HEK293 (cell line): Measurements from ENCODE around the gene ARHGAP33.

Experiments used
- GLIS2 ChIP-seq: fragments of 450-650 bp; formaldehyde crosslinking; IDR thresholded peaks from 2 replicates; pipeline ENCODE4 v1.5.1; 2016; ENCODE audit warnings: missing biosample characterization, missing genetic modification characterization
- WT1 ChIP-seq: fragments of 450-650 bp; formaldehyde crosslinking; IDR thresholded peaks from 2 replicates; pipeline ENCODE4 v1.5.1; 2016; ENCODE audit warnings: missing biosample characterization, missing genetic modification characterization
- ZBTB48 ChIP-seq: fragments of 450-650 bp; formaldehyde crosslinking; IDR thresholded peaks from 2 replicates; pipeline ENCODE4 v1.5.1; 2016; ENCODE audit warnings: missing biosample characterization, missing genetic modification characterization
- ZNF10 ChIP-seq: fragments of 450-650 bp; formaldehyde crosslinking; IDR thresholded peaks from 2 replicates; pipeline ENCODE4 v1.5.1; 2017; ENCODE audit warnings: missing biosample characterization, missing genetic modification characterization
- ZNF146 ChIP-seq: fragments of 450-650 bp; formaldehyde crosslinking; IDR thresholded peaks from 2 replicates; pipeline ENCODE4 v1.5.1; 2016; ENCODE audit warnings: missing biosample characterization, missing genetic modification characterization
- ZNF16 ChIP-seq: fragments of 450-650 bp; formaldehyde crosslinking; IDR thresholded peaks from 2 replicates; pipeline ENCODE4 v1.5.1; 2016; ENCODE audit warnings: low read depth, missing biosample characterization, missing genetic modification characterization
- ZNF174 ChIP-seq: fragments of 450-650 bp; formaldehyde crosslinking; IDR thresholded peaks from 2 replicates; pipeline ENCODE4 v1.5.0; 2017; ENCODE audit warnings: missing biosample characterization, mild to moderate bottlenecking, missing genetic modification characterization
- ZNF175 ChIP-seq: fragments of 450-650 bp; formaldehyde crosslinking; IDR thresholded peaks from 2 replicates; pipeline ENCODE4 v1.5.1; 2016; ENCODE audit warnings: missing biosample characterization, missing genetic modification characterization
- ZNF423 ChIP-seq: fragments of 450-650 bp; formaldehyde crosslinking; IDR thresholded peaks from 2 replicates; pipeline ENCODE4 v1.5.1; 2016; ENCODE audit warnings: missing biosample characterization, missing genetic modification characterization
- ZNF549 ChIP-seq: fragments of 450-650 bp; IDR thresholded peaks from 2 replicates; pipeline ENCODE4 v1.5.1; 2018; ENCODE audit warnings: missing biosample characterization, missing genetic modification characterization, mild to moderate bottlenecking, inconsistent platforms, moderate library complexity
- ZNF585B ChIP-seq: fragments of 450-650 bp; formaldehyde crosslinking; IDR thresholded peaks from 2 replicates; pipeline ENCODE4 v1.5.1; 2016; ENCODE audit warnings: missing biosample characterization, missing genetic modification characterization
- ZNF747 ChIP-seq: fragments of 450-650 bp; formaldehyde crosslinking; IDR thresholded peaks from 2 replicates; pipeline ENCODE4 v1.5.1; 2016; ENCODE audit warnings: missing biosample characterization, missing genetic modification characterization
- ZNF830 ChIP-seq: fragments of 450-650 bp; IDR thresholded peaks from 2 replicates; pipeline ENCODE4 v1.5.0; 2018; ENCODE audit warnings: missing biosample characterization, missing genetic modification characterization, low read depth, mild to moderate bottlenecking, moderate library complexity
- TF ChIP-seq, protein P1 (sequence below): fragments of 450-650 bp; formaldehyde crosslinking; IDR thresholded peaks from 2 replicates; pipeline ENCODE4 v1.5.0; 2017; ENCODE audit warnings: missing biosample characterization, missing genetic modification characterization, borderline replicate concordance
- TF ChIP-seq, protein P2 (sequence below): fragments of 450-650 bp; formaldehyde crosslinking; optimal IDR thresholded peaks from 2 replicates; pipeline ENCODE3; 2016; ENCODE audit warnings: missing biosample characterization, mild to moderate bottlenecking, missing genetic modification characterization
- TF ChIP-seq, protein P3 (sequence below): fragments of 450-650 bp; formaldehyde crosslinking; conservative IDR thresholded peaks from 2 replicates; pipeline ENCODE4 v1.5.1; 2016; ENCODE audit warnings: low read depth, missing biosample characterization, missing genetic modification characterization
- TF ChIP-seq, protein P4 (sequence below): fragments of 450-650 bp; formaldehyde crosslinking; IDR thresholded peaks from 2 replicates; pipeline ENCODE4 v1.5.1; 2016; ENCODE audit warnings: missing biosample characterization, missing genetic modification characterization
- TF ChIP-seq, protein P5 (sequence below): fragments of 450-650 bp; formaldehyde crosslinking; IDR thresholded peaks from 2 replicates; pipeline ENCODE4 v1.5.1; 2016; ENCODE audit warnings: missing biosample characterization, missing genetic modification characterization
- TF ChIP-seq, protein P6 (sequence below): fragments of 450-650 bp; formaldehyde crosslinking; IDR thresholded peaks from 2 replicates; pipeline ENCODE4 v1.5.1; 2016; ENCODE audit warnings: missing biosample characterization, missing genetic modification characterization, borderline replicate concordance

Gene ARHGAP33

DNA sequence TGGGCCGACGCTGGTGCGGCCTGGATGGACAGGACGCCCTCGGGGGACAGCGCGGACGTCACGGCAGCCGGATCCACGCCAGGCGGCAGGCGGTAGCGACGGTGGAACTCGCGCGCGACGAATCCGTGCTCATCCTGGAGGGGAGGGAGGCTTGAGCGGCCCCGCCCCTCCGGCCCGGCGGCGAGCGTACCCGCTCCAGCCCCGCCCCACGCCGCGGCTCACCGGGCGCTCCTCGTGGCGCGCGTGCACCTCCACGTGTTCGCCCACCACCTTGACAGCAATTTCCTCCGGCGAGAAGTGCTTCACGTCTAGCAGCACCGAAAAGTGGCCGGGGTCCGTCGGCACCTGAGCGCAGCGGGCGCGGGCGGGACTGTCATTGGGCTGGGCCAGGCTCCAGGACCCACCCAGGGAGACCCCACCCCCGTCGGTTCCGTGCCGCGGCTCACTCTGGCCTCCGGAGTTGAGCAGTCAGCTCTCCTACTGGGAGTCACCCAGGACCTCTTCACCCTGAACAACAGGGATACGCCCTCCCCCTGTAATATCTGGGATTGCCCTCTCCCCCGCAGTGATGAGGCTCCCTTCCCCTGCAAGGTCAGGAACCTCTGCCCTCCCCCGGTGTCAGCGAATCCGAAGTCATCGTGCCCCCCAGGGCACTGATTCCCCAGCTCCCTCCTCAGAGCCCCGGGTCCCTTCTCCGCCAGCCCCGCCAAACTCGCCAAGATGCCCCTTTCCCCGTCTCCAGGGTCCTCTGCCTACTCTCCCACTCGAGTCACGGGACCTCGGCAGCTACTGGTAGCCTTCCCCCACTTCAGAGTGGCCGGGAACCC, 19.6 kb upstream of the ARHGAP33 start (continued):
- TF ChIP-seq, protein P1, sequence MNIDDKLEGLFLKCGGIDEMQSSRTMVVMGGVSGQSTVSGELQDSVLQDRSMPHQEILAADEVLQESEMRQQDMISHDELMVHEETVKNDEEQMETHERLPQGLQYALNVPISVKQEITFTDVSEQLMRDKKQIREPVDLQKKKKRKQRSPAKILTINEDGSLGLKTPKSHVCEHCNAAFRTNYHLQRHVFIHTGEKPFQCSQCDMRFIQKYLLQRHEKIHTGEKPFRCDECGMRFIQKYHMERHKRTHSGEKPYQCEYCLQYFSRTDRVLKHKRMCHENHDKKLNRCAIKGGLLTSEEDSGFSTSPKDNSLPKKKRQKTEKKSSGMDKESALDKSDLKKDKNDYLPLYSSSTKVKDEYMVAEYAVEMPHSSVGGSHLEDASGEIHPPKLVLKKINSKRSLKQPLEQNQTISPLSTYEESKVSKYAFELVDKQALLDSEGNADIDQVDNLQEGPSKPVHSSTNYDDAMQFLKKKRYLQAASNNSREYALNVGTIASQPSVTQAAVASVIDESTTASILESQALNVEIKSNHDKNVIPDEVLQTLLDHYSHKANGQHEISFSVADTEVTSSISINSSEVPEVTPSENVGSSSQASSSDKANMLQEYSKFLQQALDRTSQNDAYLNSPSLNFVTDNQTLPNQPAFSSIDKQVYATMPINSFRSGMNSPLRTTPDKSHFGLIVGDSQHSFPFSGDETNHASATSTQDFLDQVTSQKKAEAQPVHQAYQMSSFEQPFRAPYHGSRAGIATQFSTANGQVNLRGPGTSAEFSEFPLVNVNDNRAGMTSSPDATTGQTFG (tag by site-specific recombination): no peak
- TF ChIP-seq ZNF747 (no peak), ZNF10 (tag by site-specific recombination) (no peak), ZNF146 (tag by site-specific recombination) (no peak), ZNF585B (tag by site-specific recombination) (no peak), GLIS2 (tag by site-specific recombination) (peak; percentile 26), ZNF174 (no peak), ZBTB48 (tag by site-specific recombination) (no peak), ZNF175 (no peak), ZNF16 (tag by site-specific recombination) (no peak), ZNF830 (no peak), WT1 (0 out of 2 replicates have a peak, but pooled peaks have one; percentile 28), ZNF549 (tag by site-specific recombination) (no peak), ZNF423 (tag by site-specific recombination) (no peak)
- TF ChIP-seq, protein P2, sequence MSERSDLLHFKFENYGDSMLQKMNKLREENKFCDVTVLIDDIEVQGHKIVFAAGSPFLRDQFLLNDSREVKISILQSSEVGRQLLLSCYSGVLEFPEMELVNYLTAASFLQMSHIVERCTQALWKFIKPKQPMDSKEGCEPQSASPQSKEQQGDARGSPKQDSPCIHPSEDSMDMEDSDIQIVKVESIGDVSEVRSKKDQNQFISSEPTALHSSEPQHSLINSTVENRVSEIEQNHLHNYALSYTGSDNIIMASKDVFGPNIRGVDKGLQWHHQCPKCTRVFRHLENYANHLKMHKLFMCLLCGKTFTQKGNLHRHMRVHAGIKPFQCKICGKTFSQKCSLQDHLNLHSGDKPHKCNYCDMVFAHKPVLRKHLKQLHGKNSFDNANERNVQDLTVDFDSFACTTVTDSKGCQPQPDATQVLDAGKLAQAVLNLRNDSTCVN (tag by site-specific recombination): no peak
- TF ChIP-seq, protein P3, sequence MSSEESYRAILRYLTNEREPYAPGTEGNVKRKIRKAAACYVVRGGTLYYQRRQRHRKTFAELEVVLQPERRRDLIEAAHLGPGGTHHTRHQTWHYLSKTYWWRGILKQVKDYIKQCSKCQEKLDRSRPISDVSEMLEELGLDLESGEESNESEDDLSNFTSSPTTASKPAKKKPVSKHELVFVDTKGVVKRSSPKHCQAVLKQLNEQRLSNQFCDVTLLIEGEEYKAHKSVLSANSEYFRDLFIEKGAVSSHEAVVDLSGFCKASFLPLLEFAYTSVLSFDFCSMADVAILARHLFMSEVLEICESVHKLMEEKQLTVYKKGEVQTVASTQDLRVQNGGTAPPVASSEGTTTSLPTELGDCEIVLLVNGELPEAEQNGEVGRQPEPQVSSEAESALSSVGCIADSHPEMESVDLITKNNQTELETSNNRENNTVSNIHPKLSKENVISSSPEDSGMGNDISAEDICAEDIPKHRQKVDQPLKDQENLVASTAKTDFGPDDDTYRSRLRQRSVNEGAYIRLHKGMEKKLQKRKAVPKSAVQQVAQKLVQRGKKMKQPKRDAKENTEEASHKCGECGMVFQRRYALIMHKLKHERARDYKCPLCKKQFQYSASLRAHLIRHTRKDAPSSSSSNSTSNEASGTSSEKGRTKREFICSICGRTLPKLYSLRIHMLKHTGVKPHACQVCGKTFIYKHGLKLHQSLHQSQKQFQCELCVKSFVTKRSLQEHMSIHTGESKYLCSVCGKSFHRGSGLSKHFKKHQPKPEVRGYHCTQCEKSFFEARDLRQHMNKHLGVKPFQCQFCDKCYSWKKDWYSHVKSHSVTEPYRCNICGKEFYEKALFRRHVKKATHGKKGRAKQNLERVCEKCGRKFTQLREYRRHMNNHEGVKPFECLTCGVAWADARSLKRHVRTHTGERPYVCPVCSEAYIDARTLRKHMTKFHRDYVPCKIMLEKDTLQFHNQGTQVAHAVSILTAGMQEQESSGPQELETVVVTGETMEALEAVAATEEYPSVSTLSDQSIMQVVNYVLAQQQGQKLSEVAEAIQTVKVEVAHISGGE (tag by site-specific recombination): no peak
- TF ChIP-seq, protein P4, sequence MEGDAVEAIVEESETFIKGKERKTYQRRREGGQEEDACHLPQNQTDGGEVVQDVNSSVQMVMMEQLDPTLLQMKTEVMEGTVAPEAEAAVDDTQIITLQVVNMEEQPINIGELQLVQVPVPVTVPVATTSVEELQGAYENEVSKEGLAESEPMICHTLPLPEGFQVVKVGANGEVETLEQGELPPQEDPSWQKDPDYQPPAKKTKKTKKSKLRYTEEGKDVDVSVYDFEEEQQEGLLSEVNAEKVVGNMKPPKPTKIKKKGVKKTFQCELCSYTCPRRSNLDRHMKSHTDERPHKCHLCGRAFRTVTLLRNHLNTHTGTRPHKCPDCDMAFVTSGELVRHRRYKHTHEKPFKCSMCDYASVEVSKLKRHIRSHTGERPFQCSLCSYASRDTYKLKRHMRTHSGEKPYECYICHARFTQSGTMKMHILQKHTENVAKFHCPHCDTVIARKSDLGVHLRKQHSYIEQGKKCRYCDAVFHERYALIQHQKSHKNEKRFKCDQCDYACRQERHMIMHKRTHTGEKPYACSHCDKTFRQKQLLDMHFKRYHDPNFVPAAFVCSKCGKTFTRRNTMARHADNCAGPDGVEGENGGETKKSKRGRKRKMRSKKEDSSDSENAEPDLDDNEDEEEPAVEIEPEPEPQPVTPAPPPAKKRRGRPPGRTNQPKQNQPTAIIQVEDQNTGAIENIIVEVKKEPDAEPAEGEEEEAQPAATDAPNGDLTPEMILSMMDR (tag by site-specific recombination): no peak
- TF ChIP-seq, protein P5, sequence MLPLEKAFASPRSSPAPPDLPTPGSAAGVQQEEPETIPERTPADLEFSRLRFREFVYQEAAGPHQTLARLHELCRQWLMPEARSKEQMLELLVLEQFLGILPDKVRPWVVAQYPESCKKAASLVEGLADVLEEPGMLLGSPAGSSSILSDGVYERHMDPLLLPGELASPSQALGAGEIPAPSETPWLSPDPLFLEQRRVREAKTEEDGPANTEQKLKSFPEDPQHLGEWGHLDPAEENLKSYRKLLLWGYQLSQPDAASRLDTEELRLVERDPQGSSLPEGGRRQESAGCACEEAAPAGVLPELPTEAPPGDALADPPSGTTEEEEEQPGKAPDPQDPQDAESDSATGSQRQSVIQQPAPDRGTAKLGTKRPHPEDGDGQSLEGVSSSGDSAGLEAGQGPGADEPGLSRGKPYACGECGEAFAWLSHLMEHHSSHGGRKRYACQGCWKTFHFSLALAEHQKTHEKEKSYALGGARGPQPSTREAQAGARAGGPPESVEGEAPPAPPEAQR (tag by site-specific recombination): no peak
- TF ChIP-seq, protein P6, sequence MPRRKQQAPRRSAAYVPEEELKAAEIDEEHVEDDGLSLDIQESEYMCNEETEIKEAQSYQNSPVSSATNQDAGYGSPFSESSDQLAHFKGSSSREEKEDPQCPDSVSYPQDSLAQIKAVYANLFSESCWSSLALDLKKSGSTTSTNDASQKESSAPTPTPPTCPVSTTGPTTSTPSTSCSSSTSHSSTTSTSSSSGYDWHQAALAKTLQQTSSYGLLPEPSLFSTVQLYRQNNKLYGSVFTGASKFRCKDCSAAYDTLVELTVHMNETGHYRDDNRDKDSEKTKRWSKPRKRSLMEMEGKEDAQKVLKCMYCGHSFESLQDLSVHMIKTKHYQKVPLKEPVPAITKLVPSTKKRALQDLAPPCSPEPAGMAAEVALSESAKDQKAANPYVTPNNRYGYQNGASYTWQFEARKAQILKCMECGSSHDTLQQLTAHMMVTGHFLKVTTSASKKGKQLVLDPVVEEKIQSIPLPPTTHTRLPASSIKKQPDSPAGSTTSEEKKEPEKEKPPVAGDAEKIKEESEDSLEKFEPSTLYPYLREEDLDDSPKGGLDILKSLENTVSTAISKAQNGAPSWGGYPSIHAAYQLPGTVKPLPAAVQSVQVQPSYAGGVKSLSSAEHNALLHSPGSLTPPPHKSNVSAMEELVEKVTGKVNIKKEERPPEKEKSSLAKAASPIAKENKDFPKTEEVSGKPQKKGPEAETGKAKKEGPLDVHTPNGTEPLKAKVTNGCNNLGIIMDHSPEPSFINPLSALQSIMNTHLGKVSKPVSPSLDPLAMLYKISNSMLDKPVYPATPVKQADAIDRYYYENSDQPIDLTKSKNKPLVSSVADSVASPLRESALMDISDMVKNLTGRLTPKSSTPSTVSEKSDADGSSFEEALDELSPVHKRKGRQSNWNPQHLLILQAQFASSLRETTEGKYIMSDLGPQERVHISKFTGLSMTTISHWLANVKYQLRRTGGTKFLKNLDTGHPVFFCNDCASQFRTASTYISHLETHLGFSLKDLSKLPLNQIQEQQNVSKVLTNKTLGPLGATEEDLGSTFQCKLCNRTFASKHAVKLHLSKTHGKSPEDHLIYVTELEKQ: no peak
